HepG2 (cell line): ENCODE data around the gene CADPS2.

Experiments used
- ARHGAP35 ChIP-seq: sonication (generic); formaldehyde crosslinking; IDR thresholded peaks from 2 replicates; pipeline ENCODE4 v1.9.0; 2022; ENCODE audit warnings: mild to moderate bottlenecking, inconsistent platforms, moderate library complexity, missing genetic modification reagents, borderline replicate concordance
- EZH2 ChIP-seq: conservative IDR thresholded peaks from 2 replicates; pipeline ENCODE4 v1.6.1; 2012; ENCODE audit warnings: mild to moderate bottlenecking, low read depth, low read length, moderate library complexity
- FOXA1 ChIP-seq, 2 experiments: fragments of 450-650 bp in 1 of 2; sonication (generic) in 1 of 2; formaldehyde crosslinking in 1 of 2; IDR thresholded peaks; 2 replicates each; pipeline versions ENCODE4 v1.4.0 to v1.6.1; 2016 to 2020; ENCODE audit warnings: missing genetic modification reagents in 1 of 2
- JUND ChIP-seq: sonication (generic); formaldehyde crosslinking; IDR thresholded peaks from 2 replicates; pipeline ENCODE4 v1.8.0; 2022; ENCODE audit warnings: mild to moderate bottlenecking, missing genetic modification reagents
- MEIS2 ChIP-seq: sonication (generic); formaldehyde crosslinking; IDR thresholded peaks from 2 replicates; pipeline ENCODE4 v1.9.0; 2021; ENCODE audit warnings: mild to moderate bottlenecking, missing genetic modification reagents
- NCOA1 ChIP-seq: sonication (generic); formaldehyde crosslinking; IDR thresholded peaks from 2 replicates; pipeline ENCODE4 v1.9.0; 2021; ENCODE audit warnings: missing genetic modification reagents
- POLR2A ChIP-seq, 2 experiments: IDR thresholded peaks; 2 replicates each; pipeline ENCODE4 v1.6.1; 2011; ENCODE audit warnings: low read depth in 2 of 2, low read length in 2 of 2, mild to moderate bottlenecking in 1 of 2, moderate library complexity in 1 of 2; ENCODE audit not compliant: insufficient read depth in 1 of 2
- TCF7L2 ChIP-seq: IDR thresholded peaks from 2 replicates; pipeline ENCODE4 v1.6.1; 2011; ENCODE audit warnings: mild to moderate bottlenecking, low read depth, low read length, moderate library complexity
- YY1 ChIP-seq: IDR thresholded peaks from 2 replicates; pipeline ENCODE4 v1.6.1; 2011; ENCODE audit warnings: low read length, low read depth, moderate library complexity, mild to moderate bottlenecking; ENCODE audit not compliant: insufficient read depth, insufficient replicate concordance
- ZNF644 ChIP-seq: IDR thresholded peaks from 2 replicates; pipeline ENCODE4 v1.6.1; 2016; ENCODE audit warnings: low read depth
- TF ChIP-seq, protein P1 (sequence below): sonication (generic); formaldehyde crosslinking; IDR thresholded peaks from 2 replicates; pipeline ENCODE4 v1.5.0; 2020; ENCODE audit warnings: mild to moderate bottlenecking, missing genetic modification reagents, moderate library complexity
- TF ChIP-seq, protein P2 (sequence below): IDR thresholded peaks from 2 replicates; pipeline ENCODE4 v1.6.1; 2012; ENCODE audit warnings: inconsistent platforms

DNA sequence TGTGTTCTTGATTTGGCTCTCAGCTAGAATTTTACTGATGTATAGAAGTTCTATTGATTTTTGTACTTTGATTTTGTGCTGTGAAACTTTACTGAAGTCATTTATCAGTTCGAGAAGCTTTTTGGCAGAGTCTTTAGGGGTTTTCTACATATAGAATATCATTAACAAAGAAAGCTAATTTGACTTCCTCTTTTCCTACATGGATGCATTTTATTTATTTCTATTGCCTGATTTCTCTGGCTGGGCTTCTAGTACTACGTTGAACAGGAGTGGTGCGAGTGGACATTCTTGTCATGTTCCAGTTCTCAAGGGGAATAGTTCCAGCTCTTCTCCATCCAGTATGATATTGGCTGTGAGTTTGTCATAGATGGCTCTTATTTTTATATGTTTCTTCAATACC lies 252.8 kb downstream of the CADPS2 start:
- TF ChIP-seq MEIS2 (no peak), TCF7L2 (no peak), EZH2 (no peak), POLR2A (IDR thresholded peaks at IDR 0.05; ENCODE audit: insufficient read depth in 1 of 2, low read depth in 2 of 2, low read length in 2 of 2) (no peak), JUND (no peak), FOXA1 (IDR thresholded peaks at IDR 0.05) (no peak), FOXA1 (CRISPR knock-in tag; IDR thresholded peaks at IDR 0.05) (no peak), ZNF644 (CRISPR knock-in tag) (no peak), ARHGAP35 (no peak), NCOA1 (CRISPR knock-in tag) (no peak), YY1 (no peak)
- TF ChIP-seq, protein P1, sequence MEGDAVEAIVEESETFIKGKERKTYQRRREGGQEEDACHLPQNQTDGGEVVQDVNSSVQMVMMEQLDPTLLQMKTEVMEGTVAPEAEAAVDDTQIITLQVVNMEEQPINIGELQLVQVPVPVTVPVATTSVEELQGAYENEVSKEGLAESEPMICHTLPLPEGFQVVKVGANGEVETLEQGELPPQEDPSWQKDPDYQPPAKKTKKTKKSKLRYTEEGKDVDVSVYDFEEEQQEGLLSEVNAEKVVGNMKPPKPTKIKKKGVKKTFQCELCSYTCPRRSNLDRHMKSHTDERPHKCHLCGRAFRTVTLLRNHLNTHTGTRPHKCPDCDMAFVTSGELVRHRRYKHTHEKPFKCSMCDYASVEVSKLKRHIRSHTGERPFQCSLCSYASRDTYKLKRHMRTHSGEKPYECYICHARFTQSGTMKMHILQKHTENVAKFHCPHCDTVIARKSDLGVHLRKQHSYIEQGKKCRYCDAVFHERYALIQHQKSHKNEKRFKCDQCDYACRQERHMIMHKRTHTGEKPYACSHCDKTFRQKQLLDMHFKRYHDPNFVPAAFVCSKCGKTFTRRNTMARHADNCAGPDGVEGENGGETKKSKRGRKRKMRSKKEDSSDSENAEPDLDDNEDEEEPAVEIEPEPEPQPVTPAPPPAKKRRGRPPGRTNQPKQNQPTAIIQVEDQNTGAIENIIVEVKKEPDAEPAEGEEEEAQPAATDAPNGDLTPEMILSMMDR (CRISPR knock-in tag): no peak
- TF ChIP-seq, protein P2, sequence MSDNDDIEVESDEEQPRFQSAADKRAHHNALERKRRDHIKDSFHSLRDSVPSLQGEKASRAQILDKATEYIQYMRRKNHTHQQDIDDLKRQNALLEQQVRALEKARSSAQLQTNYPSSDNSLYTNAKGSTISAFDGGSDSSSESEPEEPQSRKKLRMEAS: no peak
